GM18868 (cell line): ENCODE results near the gene DLX1.
"Not testable (repeated sequence)": the region's sequence is repeated elsewhere in the genome, so short reads cannot be mapped to it uniquely, and the experiment has no call there.

Experiments
- ATAC-seq: cut with Tn5 transposase; IDR thresholded peaks from one replicate; pipeline ENCODE4 v1.9.1; 2021; ENCODE audit warnings: mild to moderate bottlenecking, moderate library complexity; ENCODE audit not compliant: unreplicated experiment

Gene DLX1

DNA sequence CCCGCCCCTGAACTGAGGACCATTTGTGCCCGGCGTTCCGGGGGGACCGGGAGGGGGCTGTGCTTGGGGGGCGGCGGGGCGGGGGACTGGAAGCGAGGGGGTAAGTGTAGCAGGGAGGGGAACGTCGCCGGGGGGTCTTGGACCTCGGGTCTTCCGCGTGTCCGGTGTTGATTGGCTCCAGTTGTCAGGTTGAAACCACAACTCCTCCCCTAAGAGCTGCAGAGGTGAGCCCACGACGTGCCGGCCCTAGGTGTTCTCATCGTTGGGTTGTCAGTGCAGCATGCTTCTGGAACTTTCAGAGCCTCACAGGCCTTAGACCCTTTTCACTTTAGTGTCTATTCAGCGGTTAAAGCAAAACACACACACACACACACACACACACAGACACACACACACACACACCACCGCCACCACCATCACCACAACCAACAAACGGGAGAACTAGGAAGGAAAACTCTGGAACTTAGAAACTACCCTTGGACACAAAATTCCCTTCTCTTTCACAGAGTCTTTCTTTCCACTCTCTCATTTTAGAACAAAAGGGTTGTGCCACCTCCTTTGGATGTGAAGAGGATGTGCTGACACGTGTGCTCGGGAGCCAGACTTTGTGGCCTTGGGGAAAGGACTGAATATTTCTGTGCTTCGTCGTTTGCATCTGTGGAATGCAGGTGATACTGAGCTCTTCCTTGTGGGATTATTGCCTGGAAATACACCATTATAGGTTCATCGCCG, 24.1 kb downstream of the DLX1 start:
- no peak for ATAC-seq

DNA sequence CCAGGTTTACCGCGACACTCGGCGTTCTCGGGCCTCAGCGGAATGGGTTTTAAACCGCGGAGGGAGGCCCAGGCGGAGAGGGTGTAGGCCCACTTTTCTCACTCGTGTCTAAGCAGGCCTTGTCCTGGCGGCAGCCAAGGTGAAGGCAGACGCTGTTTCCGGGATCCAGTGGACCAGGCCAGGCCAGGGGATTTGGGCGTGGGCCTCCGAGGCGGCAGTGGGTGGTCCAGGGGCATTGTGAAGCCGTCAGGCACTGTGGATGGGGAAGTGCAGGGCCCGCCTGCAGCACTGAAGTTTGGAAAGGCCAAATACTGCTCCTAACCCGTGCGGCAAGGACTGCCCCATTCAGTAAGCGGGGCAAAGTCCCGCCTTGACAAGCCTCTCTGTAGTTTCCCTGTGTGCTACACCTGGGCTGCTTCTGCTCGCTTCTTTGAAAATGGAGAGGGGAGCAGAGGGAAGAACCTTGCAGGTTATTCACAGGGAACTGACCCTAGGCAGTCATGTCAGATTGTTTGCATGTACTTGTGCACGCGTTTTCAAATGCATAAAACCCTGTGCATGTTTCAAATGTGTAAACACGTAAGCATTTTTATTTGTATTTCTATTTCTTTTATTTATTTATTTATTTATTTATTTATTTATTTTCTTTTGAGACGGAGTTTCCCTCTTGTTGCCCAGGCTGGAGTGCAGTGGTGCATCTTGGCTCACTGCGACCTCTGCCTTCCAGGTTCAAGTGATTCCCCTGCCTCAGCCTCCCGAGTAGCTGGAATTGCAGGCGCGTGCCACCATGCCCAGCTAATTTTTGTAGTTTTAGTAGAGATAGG, 24.9 kb downstream of the DLX1 start:
- ATAC-seq, result no peak

DNA sequence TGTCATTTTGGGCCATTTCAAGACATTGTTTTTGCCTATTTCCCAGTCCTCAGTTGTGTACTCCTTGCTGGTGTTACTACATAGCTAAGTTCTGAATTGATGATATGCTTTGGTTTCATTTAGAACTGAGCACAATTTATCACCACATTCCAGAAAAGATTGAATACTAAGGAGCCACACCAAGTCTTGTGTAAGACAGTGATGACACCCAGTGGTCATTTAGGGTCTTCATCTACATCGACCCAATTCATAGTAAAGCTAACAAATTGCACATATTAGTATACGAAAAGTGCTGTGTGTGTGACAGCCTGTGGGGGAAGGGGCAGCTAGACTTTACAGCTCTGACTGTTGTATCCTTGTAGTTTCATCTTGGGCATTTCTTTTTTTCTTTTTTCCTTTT, 28.3 kb downstream of the DLX1 start:
- no peak for ATAC-seq

DNA sequence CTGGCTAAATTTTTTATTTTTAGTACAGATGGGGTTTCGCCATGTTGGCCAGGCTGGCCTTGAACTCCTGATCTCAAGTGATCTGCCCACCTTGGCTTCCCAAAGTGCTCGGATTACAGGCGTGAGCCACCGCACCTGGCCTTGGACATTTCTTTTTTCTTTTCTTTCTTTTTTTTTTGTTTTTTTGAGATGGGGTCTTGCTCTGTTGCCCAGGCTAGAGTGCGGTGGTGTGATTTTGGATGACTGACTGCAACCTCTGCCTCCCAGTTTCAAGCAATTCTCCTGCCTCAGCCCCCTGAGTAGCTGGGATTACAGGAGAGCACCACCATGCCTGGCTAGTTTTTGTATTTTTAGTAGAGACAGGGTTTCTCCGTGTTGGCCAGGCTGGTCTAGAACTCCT, 28.9 kb downstream of the DLX1 start:
- not testable (repeated sequence) for ATAC-seq

DNA sequence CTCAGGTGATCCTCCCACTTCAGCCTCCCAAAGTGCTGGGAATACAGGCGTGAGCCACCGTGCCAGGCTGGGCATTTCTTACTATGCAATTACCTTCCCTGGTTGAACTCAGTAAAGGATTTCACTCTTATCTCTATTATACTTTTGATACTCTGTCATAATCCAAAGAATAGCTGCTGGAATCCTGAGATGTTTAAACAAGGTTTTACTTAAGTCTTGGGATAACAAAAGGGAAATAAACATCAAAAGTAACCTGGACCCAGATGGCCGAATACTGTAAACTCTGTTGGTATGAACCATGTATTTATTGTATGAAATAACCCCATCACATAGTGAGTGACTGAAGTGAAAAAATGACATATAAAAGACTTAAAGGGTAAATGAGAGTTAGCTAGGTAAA, 29.3 kb downstream of the DLX1 start:
- ATAC-seq, result no peak

DNA sequence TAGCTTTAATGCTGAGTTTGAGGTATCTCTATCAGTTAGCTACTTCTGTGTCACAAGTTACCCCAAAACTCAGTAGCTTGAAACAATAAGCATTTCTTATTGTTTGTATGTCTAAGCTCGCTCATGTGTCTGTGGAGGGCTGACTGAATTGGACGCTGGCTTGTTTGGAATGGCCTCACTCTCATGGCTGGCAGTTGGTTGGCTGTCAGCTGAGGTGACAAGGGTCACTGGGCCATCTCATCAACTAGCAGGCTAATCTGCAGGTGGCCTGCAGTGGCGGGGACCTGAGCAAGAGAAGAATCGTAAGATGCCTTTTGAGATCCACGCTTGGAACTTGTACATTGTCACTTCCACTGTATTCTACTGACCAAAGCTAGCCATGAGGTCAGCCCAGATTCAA, 30.8 kb downstream of the DLX1 start:
- ATAC-seq, result no peak

DNA sequence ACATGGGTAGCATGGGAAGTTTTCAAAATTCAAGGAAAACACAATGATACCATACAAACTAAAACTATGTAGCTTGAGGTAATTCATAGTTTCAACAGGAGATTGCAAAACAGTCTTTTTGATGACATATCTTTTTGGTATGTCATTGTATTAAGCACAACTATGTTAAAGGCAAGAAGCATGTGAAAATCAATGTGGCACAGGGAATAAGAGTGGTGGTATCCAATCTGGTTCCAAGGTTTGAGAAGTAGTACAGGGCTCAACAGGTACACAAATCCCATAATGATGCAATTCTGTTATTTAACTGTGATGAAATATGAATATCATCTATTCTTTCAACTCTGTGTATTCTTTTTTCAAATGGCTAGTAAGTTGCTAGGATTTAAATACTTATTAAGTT, 33.8 kb downstream of the DLX1 start:
- ATAC-seq, result no peak

DNA sequence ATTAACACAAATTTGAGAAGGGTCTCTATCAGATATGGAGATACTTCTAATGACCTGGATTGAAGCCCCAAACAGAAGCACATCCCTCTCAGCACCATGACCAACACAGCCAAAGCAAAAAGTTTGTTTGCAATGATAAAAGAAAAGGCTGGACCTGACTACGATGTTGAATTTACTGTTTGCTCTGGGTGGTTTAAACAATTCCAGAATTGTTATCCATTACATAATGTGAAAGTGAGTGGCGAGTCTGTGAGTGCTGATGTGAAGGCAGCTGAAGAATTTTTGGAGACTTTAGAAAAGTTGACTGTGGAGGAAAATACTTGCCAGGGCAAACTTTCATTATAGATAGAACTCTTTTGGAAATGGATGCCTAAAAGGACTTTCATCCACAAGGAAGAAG, 34.8 kb downstream of the DLX1 start:
- no peak for ATAC-seq

DNA sequence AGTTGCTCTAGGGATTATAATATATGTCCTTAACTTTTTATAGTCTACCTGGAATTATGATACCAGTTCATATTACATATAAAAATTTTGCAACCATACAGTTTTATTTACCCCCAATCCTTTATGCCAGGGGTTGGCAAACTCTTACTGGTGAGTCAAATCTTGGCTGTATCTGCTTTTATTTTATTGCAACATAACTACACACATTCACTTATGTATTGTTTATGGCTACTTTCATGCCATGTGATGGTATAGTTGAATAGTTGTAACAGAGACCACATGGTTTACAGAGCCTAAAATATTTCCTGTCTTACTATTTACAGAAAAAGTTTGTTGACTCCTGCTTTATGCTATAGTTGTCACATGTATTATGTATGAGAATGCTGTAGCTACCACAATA, 43.2 kb downstream of the DLX1 start:
- ATAC-seq, result no peak

DNA sequence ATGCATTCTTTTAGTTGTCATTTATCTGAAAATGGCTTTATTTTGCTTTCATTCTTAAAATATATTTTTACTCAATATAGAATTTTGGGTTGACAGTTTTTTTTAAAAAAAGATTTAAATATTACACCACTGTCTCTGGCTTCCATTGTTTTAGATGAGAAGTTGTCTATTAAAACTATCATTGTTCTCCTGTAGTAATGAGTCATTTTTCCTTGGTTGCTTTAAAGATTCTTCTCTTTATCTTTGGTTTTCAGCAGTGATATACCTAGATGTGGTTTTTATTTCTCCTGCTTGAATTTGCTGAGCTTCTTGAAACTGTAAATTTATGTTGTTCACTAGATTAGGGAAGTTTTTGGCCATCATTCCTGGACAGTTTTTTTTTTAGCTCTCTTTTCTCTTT, 44.1 kb downstream of the DLX1 start:
- no peak for ATAC-seq

DNA sequence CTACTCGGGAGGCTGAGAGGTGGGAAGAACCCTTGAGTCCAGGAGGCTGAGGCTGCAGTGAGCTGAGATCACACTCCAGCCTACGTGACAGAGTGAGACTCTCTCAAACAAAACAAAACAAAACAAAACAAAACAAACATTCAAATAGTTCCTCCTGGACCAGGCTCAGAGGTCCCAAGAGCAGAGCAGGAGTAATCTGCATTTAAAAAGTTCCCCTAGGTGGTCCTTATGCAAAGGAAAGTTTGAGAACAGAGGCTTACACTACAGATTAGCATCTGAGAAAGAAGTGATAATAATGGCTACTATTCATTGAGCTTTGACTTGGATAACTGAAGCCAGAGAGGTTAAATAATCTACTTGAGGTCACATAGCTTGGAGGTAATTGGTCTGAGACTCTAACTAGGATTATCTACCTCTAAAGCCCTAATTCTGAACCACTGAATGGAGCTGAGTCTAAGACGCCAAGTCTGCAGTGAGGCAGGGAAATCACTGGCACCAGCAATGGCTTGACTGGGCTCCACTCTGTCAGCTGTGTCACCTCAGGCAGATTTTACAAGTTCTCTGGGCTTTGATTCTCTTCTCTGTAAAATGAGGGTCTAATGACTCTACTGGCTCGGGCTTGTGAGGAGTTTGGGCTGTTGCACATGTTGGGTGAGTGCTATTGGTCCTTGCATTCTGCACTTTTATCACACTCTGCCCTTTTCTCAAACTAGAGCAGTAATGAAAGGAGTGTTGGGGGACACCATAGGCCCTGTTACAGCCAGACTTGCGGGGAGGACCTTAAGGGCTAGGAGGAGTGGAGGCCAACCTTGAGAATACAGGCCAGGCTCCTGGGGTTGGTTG, 46.6 kb downstream of the DLX1 start:
- no peak for ATAC-seq

DNA sequence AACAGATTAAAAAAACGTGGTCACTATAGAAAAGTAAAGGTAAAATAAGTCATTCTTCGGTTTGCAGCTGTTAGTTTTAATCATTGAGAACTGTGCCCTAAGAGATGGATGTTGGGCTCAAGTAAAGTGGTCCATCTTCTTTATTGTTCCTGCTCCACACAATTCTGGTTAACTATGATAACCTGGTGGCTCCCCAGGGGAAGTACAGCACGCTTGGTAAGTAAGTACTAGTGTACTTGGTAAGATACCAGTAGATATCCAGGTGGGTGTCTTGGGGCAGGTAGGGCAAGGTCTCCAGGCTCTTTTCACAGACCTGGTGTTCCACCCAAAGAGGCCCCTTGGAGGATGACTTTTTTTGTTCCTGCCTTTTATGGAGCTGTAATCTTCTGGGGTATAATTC, 49.0 kb downstream of the DLX1 start:
- no peak for ATAC-seq

DNA sequence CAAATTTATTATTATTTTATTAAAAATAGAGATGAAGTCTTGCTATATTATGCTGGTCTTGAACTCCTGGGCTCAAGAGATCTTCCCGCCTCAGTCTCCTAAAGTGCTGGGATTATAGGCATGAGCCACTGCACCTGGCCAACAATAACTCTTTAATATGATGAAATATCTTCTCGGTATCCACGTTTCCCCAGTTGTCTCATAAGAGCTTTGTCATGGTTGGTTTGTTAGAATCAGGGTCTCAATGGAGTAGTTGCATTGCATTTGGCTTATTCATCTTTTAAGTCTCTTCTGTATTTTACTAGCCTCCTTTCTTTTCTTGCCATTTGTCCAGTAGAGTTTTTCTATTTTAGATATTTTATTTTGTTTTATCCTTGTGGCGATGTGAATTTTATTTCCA, 50.1 kb downstream of the DLX1 start:
- ATAC-seq, result no peak

DNA sequence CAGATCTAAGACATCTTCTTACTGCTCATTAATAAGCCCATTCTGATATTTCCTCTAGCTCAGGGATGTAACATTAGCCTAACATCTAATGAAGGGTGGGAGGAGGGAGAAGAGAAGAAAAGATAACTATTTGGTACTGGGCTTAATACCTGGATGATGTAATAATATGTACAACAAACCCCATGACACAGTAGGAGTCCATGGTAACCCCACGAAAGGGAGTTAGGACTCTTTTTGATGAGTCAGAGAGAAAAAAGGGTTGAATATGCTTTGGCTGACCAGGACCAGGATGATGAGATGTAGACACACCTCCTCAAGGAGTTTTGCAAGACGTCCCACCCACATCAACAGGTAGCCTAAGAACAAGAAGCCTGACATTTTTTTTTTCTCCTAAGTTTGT, 51.8 kb downstream of the DLX1 start:
- no peak for ATAC-seq

DNA sequence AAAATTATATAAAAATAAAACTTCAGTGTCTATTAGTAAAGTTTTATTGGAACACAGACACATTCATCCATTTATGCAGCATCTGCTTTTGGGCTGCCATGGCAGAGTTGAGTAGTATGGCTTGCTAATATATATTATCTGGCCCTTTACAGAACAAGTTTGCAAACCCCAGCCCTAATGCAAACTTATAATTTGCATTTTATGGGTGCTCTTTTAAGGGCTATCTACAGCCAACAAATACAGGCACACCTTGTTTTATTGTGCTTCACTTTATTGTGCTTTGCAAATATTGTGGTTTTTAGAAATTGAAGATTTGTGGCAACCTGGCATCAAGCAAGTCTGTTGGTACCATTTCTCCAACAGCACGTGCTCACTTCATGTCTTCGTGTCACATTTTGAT, 52.6 kb downstream of the DLX1 start:
- ATAC-seq, result no peak

DNA sequence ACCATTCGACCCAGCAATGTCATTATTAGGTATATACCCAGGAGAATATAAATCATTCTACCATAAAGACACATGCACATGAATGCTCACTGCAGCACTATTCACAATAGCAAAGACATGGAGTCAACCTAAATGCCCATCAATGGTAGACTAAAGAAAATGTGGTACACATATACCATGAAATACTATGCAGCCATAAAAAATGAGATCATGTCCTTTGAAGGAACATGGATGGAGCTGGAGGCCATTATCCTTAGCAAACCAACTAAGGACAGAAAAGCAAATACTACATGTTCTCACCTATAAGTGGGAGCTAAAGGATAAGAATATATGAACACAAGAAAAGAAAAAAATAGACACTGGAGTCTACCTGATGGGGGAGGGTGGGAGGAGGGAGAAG, 53.4 kb downstream of the DLX1 start:
- ATAC-seq, result not testable (repeated sequence)
